Memory B cell (primary cell): ENCODE results near the gene TKTL1.
"Not testable (repeated sequence)": the region's sequence is repeated elsewhere in the genome, so short reads cannot be mapped to it uniquely, and the experiment has no call there.

Experiments used
- ATAC-seq: fragments of 150-1000 bp; cut with Tn5 transposase; 2 replicates; pipeline ENCODE4 v1.10.0; 2021; ENCODE audit warnings: low read depth, mild to moderate bottlenecking, moderate library complexity
- DNase-seq, 2 donors: peaks; one replicate each; pipeline ENCODE4 v3.0.0; 2022; ENCODE audit warnings: low spot score in 2 of 2
- H3K27ac Mint-ChIP-seq: one replicate; pipeline ENCODE4 v1.8.0; 2022; ENCODE audit warnings: mild to moderate bottlenecking, moderate library complexity, mixed read lengths
- H3K27me3 Mint-ChIP-seq: one replicate; pipeline ENCODE4 v1.8.0; 2022; ENCODE audit warnings: mixed read lengths
- H3K36me3 Mint-ChIP-seq: one replicate; pipeline ENCODE4 v1.8.0; 2022; ENCODE audit warnings: mild to moderate bottlenecking, mixed read lengths
- H3K4me1 Mint-ChIP-seq: one replicate; pipeline ENCODE4 v1.8.0; 2022; ENCODE audit warnings: mixed read lengths
- H3K4me3 Mint-ChIP-seq: one replicate; pipeline ENCODE4 v1.8.0; 2022; ENCODE audit warnings: mild to moderate bottlenecking, moderate library complexity, mixed read lengths
- H3K9me3 Mint-ChIP-seq: one replicate; pipeline ENCODE4 v1.8.0; 2022; ENCODE audit warnings: mixed read lengths

The TKTL1 gene, protein sequence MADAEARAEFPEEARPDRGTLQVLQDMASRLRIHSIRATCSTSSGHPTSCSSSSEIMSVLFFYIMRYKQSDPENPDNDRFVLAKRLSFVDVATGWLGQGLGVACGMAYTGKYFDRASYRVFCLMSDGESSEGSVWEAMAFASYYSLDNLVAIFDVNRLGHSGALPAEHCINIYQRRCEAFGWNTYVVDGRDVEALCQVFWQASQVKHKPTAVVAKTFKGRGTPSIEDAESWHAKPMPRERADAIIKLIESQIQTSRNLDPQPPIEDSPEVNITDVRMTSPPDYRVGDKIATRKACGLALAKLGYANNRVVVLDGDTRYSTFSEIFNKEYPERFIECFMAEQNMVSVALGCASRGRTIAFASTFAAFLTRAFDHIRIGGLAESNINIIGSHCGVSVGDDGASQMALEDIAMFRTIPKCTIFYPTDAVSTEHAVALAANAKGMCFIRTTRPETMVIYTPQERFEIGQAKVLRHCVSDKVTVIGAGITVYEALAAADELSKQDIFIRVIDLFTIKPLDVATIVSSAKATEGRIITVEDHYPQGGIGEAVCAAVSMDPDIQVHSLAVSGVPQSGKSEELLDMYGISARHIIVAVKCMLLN

DNA sequence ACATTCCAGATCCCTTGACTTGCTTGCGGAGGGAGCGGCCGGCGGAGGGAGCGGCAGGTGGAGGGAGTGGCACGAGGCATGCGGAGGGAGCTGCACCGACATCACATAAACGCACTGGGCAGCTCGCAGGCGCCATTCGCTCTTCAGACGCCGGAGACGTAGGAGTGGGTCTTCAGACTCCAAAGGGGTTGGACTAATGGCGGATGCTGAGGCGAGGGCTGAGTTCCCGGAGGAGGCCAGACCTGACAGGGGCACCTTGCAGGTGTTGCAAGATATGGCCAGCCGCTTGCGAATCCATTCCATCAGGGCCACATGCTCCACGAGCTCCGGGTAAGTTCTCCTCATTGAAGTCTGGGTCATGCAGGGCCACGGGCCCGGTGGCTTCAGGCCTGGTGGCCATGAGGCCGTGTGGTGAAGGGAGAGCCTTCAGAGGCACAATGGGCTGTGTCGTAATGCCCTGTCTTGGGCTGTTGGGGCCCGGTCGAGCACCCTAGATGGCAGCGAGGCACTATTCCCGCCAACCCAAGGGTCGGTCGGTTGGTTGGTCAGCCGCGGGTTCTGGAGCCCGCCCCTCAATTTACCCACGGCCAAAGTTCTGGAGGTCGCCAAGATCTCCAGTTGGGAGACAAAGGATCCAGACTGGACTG lies at the start of gene TKTL1:
Gene TKTL1, plus strand, starts transcription at position 132 of the 647 bp plus-strand sequence. Its CDS starts 65 bp downstream, at position 197.
- ATAC-seq = no peak
- Mint-ChIP-seq H3K27me3 (no peaks in the 10 kb centered on the region), H3K9me3 (no peaks in the 10 kb centered on the region), H3K27ac (no peak within 1 kb of the TSS), H3K4me3 (no peak within 1 kb of the TSS), H3K4me1 (peaks cover 13% of the 10 kb centered on the region), H3K36me3 (no peaks in the 10 kb centered on the region)
- no peak for DNase-seq

DNA sequence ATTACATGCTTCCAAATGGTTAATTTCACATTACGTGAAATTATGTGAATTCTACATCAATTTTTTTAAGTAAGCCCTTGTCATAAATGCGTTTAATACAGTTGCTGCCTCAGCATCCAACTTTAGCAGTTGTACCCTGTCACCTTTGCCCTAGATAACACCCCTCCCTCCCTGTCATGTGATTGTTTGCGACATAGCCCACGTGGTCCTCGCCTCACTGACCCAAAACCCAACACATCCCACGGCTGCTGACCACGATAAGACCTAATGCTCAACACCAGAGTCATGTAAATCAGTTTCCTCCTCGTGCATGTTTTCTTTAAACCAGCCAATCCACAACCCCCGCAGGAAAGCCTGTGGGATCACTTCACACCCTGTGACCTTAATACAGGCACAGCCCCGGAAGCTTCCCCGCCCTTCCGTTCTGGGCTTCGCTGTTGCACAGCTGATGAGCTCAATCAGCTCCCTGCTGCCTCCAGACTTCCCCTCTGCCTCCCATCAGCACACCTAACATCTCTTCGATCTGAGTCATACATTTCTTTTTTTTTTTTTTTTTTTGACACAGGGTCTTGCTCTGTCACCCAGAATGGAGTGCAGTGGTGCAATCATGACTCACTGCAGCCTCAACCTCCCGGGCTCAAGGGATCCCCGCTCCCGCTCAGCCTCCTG lies 48.1 kb upstream of the TKTL1 start:
- not testable (repeated sequence) for H3K4me3 Mint-ChIP-seq

GRCh38 chrX:154248076-154248475 lies 47.5 kb upstream of the TKTL1 start:
- not testable (repeated sequence) for H3K9me3 Mint-ChIP-seq, ATAC-seq, H3K4me3 Mint-ChIP-seq, H3K27ac Mint-ChIP-seq, DNase-seq, H3K27me3 Mint-ChIP-seq, H3K4me1 Mint-ChIP-seq, H3K36me3 Mint-ChIP-seq

More for the DNA sequence above, 48.1 kb upstream of the TKTL1 start:
- not testable (repeated sequence) for H3K27me3 Mint-ChIP-seq, H3K9me3 Mint-ChIP-seq, H3K36me3 Mint-ChIP-seq, H3K4me1 Mint-ChIP-seq, H3K27ac Mint-ChIP-seq, DNase-seq
- peak; percentile 91 for ATAC-seq

DNA sequence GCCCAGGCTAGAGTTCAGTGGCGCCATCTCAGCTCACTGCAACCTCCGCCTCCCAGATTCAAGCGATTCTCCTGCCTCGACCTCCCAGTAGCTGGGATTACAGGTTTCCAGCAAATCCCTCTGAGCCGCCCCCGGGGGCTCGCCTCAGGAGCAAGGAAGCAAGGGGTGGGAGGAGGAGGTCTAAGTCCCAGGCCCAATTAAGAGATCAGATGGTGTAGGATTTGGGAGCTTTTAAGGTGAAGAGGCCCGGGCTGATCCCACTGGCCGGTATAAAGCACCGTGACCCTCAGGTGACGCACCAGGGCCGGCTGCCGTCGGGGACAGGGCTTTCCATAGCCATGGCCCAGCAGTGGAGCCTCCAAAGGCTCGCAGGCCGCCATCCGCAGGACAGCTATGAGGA lies 38.3 kb upstream of the TKTL1 start, which contains the start of gene OPN1MW3:
Gene OPN1MW3, plus strand, starts transcription at position 301 of the 400 bp plus-strand sequence. Its CDS starts 38 bp downstream, at position 339.
- not testable (repeated sequence) for H3K9me3 Mint-ChIP-seq, H3K27ac Mint-ChIP-seq, H3K27me3 Mint-ChIP-seq, ATAC-seq, H3K4me1 Mint-ChIP-seq, DNase-seq, H3K36me3 Mint-ChIP-seq, H3K4me3 Mint-ChIP-seq

- not testable (repeated sequence) for H3K9me3 Mint-ChIP-seq, ATAC-seq, H3K36me3 Mint-ChIP-seq, H3K4me3 Mint-ChIP-seq, DNase-seq, H3K27ac Mint-ChIP-seq, H3K27me3 Mint-ChIP-seq, H3K4me1 Mint-ChIP-seq
Measured at GRCh38 chrX:154258711-154259110, 36.9 kb upstream of the TKTL1 start.

- not testable (repeated sequence) for ATAC-seq, H3K9me3 Mint-ChIP-seq, H3K27me3 Mint-ChIP-seq, H3K36me3 Mint-ChIP-seq, H3K4me3 Mint-ChIP-seq, DNase-seq, H3K27ac Mint-ChIP-seq, H3K4me1 Mint-ChIP-seq
Measured at GRCh38 chrX:154263072-154263471, 32.5 kb upstream of the TKTL1 start.

GRCh38 chrX:154269245-154269644 lies 26.4 kb upstream of the TKTL1 start:
- not testable (repeated sequence) for H3K4me3 Mint-ChIP-seq, H3K27ac Mint-ChIP-seq, H3K4me1 Mint-ChIP-seq, H3K9me3 Mint-ChIP-seq, H3K27me3 Mint-ChIP-seq, DNase-seq, H3K36me3 Mint-ChIP-seq, ATAC-seq

GRCh38 chrX:154284489-154285338 lies 10.9 kb upstream of the TKTL1 start:
- peak; percentile 92 for ATAC-seq
- not testable (repeated sequence) for H3K27me3 Mint-ChIP-seq, H3K27ac Mint-ChIP-seq

GRCh38 chrX:154286406-154286805 lies 9.2 kb upstream of the TKTL1 start:
- H3K4me3 Mint-ChIP-seq, H3K9me3 Mint-ChIP-seq, H3K36me3 Mint-ChIP-seq, ATAC-seq, H3K4me1 Mint-ChIP-seq, H3K27ac Mint-ChIP-seq, H3K27me3 Mint-ChIP-seq, DNase-seq: not testable (repeated sequence)

More at GRCh38 chrX:154284489-154285338, 10.9 kb upstream of the TKTL1 start:
- not testable (repeated sequence) for H3K9me3 Mint-ChIP-seq, DNase-seq, H3K4me3 Mint-ChIP-seq, H3K4me1 Mint-ChIP-seq, H3K36me3 Mint-ChIP-seq

DNA sequence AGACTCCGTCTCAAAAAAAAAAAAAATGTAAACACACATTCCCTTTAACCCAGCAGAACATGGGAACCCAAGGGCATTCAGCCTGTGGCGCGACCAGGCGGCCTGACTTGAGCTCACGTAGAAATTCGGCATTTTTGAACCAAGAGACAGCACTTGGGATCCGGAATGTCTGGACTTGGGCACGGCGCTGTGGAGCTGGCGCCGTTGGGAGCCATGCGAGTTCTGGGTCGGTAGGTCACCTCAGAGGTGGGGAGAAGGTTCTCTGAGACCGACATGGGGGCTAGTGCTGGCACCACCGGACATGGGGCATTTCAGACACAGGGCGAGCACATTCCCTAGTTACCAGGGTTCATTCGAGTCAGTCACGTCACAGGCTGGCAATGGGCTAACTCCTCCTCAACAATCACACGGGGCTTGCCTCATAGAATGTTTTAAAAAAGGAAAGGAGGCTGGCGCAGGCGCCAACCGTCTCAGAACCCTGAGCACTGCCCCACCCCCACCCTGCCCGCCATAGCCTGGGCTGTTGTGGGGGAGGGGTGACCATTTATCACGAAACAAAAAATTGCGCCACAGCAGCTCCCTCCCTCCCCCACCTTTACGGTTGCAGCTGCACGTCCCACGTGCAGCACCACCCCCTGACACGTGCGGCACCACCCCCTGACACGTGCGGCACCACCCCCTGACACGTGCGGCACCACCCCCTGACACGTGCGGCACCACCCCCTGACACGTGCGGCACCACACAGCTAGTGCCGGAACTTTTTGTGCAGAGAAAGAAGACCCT lies 612 bp upstream of the TKTL1 start, which contains the start of gene TEX28:
Gene TEX28, minus strand, starts transcription at position 334 of the 784 bp plus-strand sequence. CDS start 3,007 bp downstream, outside the sequence.
- Mint-ChIP-seq H3K4me3 (no peak within 1 kb of the TSS), H3K27ac (no peak within 1 kb of the TSS), H3K4me1 (peaks cover 11% of the 10 kb centered on the region), H3K27me3 (no peaks in the 10 kb centered on the region), H3K9me3 (no peaks in the 10 kb centered on the region), H3K36me3 (no peaks in the 10 kb centered on the region)
- DNase-seq (no peak), ATAC-seq (no peak)

GRCh38 chrX:154296731-154297130 lies 1.1 kb downstream of the TKTL1 start:
- DNase-seq (no peak), ATAC-seq (no peak)
- no peaks in the 10 kb centered on the region for H3K27me3 Mint-ChIP-seq
- no peaks in the 10 kb centered on the region for H3K36me3 Mint-ChIP-seq
- no peaks in the 10 kb centered on the region for H3K9me3 Mint-ChIP-seq
- H3K27ac Mint-ChIP-seq = no peak overlapping the region
- H3K4me1 Mint-ChIP-seq = peaks cover 13% of the 10 kb centered on the region
- no peak overlapping the region for H3K4me3 Mint-ChIP-seq

- Mint-ChIP-seq H3K36me3 (no peaks in the 10 kb centered on the region), H3K27me3 (no peaks in the 10 kb centered on the region), H3K4me1 (peaks cover 13% of the 10 kb centered on the region), H3K27ac (peak overlapping the region; percentile 82), H3K9me3 (no peaks in the 10 kb centered on the region), H3K4me3 (no peak overlapping the region)
- ATAC-seq = peak; percentile 96
- DNase-seq = no peak
Measured at GRCh38 chrX:154298312-154298711, 2.7 kb downstream of the TKTL1 start.
